Muscle of arm (tissue), 12 donors: Measurements from ENCODE around the gene R3HDM2. TPM values are rescaled to one million over a fixed set of nuclear protein-coding genes. Genes with fewer than 3 reads are reported as not detected.
A peak's percentile ranks its signal among the peaks of the same experiment; 100 is the strongest.
"Not testable (repeated sequence)": the region's sequence is repeated elsewhere in the genome, so short reads cannot be mapped to it uniquely, and the experiment has no call there.

Source experiments
- DNase-seq: peaks from one replicate; pipeline ENCODE4 v3.0.0-alpha.2; 2013
- polyA plus RNA-seq, 12 donors: library from polyadenylated mRNA; unstranded; fragments of 120-200 nt; gene quantifications; one replicate each; pipeline ENCODE4 v1.2.1, GENCODE V29; 2013; ENCODE audit not compliant: insufficient read length in 12 of 12

R3HDM2 gene
- polyA plus RNA-seq, 12 donors = 36.4 to 92.7 (median 55.7) TPM; not detected in 1

GRCh38 chr12:57454213-57454565, 23.3 kb upstream of the R3HDM2 start:
- no peak for DNase-seq

GRCh38 chr12:57452937-57453509, 22.2 kb upstream of the R3HDM2 start:
- peak; percentile 71 for DNase-seq

DNA sequence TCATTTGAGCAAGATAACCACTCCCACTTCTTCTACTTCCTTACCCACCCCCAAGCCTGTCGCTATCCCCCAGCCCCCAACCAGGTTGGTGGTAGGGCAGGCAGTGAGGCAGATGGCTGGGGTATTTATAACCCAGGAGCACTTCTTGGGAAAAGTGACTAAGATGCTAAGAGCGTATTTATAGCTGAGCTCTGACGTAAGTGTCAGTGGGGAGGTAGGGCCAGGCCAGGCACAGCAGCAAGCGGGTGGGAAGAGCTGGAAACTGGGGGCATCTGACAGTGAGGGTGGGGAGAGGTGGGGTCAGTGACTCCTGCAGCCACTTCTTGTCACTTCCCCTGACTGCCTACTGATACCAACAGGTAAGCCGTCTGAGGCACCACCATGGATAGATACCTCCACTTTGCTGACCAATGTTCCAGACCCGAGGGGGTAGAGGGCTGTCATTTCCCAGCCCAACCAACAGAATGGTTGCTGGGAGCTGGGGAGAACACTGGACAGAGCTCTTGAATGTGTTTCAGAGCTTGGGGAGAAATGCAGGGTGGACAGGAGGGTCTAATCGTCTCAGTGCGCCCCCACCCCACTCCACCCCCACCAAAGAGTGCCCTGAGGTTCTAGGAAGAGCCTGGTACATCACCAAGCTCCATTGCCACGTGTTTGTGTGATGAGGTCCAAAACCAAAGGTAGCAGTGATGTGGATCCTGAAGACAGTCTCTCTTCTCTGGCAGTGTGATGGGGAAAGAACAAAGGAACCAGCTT, 21.5 kb upstream of the R3HDM2 start:
- no peak for DNase-seq

DNA sequence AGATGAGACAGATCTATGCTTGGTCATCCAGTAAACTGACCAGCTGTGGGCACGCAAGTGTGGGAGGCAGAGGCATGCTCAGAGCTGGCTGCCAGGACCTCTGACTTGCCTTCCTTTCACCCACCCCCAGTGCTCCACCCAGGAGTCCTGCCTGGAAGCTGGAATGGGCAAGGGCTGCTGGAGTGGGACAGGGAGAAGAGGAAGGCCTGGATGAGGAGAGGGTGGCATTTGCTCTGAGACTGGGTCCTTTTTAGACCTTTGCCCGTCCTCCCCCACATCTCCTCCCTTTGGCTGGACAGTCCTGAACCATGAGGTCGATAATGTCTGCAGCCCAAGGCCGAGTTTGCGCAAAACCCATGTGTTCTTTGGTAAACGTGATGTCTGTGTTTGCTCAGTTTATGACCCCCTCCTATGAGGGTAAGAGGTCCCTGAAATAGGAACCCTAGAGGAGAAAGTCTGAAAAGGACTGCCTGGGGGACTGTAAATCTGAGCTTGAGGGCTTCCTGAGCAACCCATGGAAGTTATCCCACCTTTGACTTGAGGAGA, 20.5 kb upstream of the R3HDM2 start:
- DNase-seq = no peak

DNA sequence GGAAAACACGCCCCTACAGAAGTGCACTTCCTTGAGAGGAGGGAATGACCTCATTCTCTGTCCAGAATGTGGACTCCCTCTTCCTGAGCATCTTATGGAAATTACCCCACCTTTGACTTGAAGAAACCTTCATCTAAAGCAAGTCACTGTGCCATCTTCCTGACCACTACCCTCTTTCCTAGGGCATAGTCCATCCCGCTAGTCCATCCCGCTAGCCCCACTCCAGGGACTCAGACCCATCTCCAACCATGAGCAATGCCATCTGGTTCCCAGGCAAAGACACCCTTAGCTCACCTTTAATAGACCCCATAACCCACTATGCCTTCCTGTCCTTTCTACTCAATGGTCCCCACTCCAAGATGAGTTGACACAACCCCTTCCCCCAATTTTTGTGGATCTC, 19.2 kb upstream of the R3HDM2 start:
- no peak for DNase-seq

DNA sequence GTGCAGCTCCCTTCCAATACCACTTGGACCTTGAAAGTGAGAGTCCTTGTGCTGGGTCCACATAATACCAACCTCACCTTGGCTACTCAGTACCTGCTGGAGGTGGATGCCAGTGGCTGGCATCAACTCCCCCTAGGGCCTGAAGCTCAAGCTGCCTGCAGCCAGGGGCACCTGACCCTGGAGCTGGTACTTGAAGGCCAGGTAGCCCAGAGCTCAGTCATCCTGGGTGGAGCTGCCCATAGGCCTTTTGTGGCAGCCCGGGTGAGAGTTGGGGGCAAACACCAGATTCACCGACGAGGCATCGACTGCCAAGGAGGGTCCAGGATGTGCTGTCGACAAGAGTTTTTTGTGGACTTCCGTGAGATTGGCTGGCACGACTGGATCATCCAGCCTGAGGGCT, 18.5 kb upstream of the R3HDM2 start:
- DNase-seq = no peak

DNA sequence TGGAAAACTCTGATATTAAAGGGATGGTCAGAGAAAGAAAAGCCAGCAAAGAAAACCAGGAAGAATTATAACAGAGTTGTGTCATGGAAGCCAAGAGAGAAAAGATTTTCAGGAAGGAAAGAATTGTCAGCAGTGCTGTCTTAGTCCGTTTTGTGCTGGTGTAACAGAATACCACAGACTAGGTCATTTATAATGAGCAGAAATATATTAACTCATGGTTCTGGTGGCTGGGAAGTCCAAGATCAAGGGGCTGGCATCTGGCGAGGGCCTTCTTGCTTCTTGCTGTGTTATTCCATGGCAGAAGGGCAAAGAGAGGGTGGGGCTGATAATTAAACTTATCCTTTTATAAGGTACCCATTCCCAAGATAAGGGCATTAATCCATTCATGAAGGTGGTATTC, 17.8 kb upstream of the R3HDM2 start:
- no peak for DNase-seq

DNA sequence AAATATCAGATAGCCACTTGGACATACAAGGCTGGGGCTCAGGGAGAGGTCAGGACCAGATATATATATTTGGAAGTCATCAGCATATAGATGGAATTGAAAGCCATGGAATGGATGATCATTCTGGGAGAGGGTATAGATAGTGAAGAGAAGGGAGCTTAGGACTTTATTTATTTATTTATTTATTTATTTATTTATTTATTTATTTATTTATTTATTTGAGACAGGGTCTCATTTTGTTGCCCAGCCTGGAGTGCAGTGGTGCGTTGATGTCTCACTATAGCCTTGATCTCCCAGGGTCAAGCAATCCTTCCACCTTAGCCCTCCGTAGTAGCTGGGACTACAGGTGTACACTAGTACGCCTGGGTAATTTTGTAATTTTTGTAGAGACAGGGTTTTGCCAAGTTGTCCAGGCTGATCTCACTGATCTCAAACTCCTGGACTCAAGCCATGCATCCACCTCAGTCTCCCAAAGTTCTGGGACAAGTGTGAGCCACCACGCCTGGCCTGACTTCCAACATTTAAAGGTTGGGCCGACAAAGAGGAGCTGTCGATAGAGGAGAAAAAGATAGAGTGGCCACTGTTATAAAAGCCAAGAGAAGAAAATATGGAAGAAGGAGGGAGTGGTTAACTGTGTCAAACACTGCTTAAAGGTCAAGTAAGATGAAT, 15.6 kb upstream of the R3HDM2 start:
- no peak for DNase-seq

- DNase-seq = no peak
These were observed 13.9 kb upstream of the R3HDM2 start for GRCh38 chr12:57444744-57445143.

DNA sequence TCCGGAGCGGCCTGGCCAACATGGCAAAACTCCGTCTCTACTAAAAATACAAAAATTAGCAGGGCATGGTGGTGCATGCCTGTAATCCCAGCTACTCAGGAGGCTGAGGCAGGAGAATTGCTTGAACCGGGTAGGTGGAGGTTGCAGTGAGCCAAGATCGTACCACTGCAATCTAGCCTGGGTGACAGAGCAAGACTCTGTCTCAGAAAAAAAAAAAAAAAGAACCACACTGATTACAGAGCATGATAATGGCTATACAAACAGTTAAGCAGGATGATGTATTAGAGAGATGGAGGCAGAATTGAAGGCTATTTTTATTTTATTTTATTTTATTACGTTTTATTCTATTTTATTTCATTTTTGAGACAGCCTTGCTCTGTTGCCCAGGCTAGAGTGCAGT, 13.5 kb upstream of the R3HDM2 start:
- DNase-seq = not testable (repeated sequence)

GRCh38 chr12:57441846-57442427, 11.1 kb upstream of the R3HDM2 start:
- no peak for DNase-seq

DNA sequence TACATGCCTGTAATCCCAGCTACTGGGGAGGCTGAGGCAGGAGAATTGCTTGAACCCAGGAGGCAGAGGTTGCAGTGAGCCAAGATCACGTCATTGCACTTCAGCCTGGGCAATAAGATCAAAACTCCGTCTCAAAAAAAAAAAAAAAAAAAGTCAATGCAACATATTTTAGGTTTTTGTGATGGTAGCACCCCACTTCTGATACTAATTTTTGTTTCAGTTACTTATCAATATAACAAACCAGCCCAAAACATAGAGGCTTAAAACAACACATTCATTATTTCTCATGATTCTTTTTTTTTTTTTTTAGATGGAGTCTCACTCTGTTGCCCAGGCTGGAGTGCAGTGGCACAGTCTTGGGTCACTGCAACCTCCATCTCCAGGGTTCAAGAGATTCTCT, 10.6 kb upstream of the R3HDM2 start:
- not testable (repeated sequence) for DNase-seq

GRCh38 chr12:57439762-57440266, 9.0 kb upstream of the R3HDM2 start:
- DNase-seq = no peak

DNA sequence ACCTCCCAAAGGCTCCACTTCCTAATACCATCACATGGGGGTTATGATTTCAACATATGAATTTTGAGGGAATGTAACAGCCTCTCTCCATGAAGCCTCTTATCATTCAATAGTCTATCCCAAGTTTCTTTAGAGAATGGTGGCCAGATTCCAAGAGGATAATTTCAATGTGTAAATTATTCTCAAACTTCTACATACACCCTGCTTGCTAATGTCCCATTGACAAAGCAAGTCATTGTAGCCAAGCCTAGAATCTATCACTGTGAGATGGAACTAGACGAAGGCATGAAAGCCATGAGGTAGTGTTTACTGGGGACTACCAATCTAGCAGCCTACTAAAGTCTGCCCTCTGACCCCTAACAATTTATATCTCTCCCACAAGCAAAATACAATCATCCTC, 7.6 kb upstream of the R3HDM2 start:
- no peak for DNase-seq

DNA sequence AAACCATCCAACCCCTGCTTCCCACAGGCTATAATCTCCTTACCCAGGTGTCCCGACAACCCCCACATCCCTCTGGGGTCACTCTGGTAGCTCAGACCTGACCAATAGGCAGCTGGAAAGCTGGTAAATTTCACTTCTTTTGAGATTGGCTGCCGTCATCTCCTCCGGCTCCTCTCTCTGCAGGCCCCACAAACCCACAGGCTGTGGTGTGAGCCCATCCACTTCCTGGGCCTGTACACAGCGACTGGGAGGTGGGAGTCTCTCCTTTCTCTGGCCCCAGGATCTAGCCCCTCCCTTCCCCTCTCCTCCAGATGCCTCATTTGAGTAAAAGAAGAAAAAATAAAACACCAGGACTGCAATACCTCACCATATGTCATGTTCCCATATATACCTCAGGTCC, 4.5 kb upstream of the R3HDM2 start:
- no peak for DNase-seq

DNA sequence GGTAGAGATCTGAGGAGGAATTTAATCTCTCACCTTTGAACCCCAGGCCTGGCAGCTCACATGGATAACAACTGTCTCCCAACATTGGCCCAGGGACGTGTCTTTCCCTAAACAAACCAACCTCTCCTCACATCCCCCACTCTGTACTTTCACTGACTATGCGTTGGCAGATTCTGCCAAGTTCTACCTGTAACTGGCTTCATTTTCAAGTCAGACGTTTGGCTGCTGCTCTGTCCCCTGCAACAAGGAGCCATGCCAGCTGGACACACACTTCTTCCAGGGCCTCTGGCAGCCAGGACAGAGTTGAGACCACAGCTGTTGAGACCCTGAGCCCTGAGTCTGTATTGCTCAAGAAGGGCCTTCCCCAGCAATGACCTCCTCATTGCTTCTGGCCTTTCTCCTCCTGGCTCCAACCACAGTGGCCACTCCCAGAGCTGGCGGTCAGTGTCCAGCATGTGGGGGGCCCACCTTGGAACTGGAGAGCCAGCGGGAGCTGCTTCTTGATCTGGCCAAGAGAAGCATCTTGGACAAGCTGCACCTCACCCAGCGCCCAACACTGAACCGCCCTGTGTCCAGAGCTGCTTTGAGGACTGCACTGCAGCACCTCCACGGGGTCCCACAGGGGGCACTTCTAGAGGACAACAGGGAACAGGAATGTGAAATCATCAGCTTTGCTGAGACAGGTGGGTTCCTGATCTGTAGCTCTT, 3.8 kb upstream of the R3HDM2 start, which contains the start of gene INHBC:
Gene INHBC (plus strand): TSS at position 268 of the 707 bp plus-strand sequence. CDS start 103 bp downstream, at position 371.
- DNase-seq = no peak

DNA sequence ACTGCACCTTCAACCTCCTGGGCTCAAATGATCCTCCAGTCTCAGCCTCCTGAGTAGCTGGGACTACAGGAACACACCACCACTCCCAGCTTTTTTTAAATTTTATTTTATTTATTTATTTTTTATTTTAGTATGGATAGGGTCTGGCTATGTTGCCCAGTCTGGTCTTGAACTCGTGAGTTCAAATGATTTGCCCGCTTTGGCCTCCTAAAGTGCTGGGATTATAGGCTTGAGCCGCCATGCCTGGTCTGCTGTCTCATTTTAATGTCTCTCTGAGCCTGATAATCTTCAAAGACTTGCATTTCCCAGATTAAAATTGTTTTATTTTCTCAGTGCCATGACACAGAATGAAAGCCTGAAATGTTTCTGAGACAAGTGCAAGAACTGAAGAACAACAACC, 2.5 kb upstream of the R3HDM2 start:
- DNase-seq = no peak

GRCh38 chr12:57431654-57432188, 878 bp upstream of the R3HDM2 start:
- DNase-seq = no peak

- peak; percentile 58 for DNase-seq
These were observed 522 bp downstream of the R3HDM2 start for GRCh38 chr12:57430112-57430930.

- DNase-seq = peak; percentile 25
These were observed 1.3 kb downstream of the R3HDM2 start for GRCh38 chr12:57429473-57430111.
